Activated CD4-positive, alpha-beta T cell treated with anti-CD3 and anti-CD28 coated beads, Interleukin-2, amount 10 ng/mL, durations not matched to agents 7 days and 5 days (primary cell): ENCODE results near the gene SYNPO2L. TPM values are rescaled to one million over a fixed set of nuclear protein-coding genes. Genes with fewer than 3 reads are reported as not detected.
A peak's percentile ranks its signal among the peaks of the same experiment; 100 is the strongest.

ENCODE experiments used
- CTCF ChIA-PET: fragments of 350-600 bp; sonication (Branson Sonifier 250); formaldehyde crosslinking; loops from one replicate; lab custom pipeline; 2021; ENCODE audit warnings: antibody characterized with exemption; lab: Charles Lee
- POLR2A ChIA-PET: fragments of 350-600 bp; sonication (Branson Sonifier 250); formaldehyde crosslinking; loops from one replicate; lab custom pipeline; 2021; ENCODE audit warnings: antibody characterized with exemption; lab: Charles Lee
- DNase-seq: peaks from one replicate; pipeline ENCODE4 v3.0.0-alpha.2; 2020
- H3K27ac Mint-ChIP-seq: one replicate; pipeline ENCODE4 v1.8.0; 2021; ENCODE audit warnings: mild to moderate bottlenecking, moderate library complexity, mixed read lengths
- H3K27me3 Mint-ChIP-seq: one replicate; pipeline ENCODE4 v1.8.0; 2021; ENCODE audit warnings: mixed read lengths
- H3K36me3 Mint-ChIP-seq: one replicate; pipeline ENCODE4 v1.8.0; 2021; ENCODE audit warnings: low read depth, mixed read lengths
- H3K4me1 Mint-ChIP-seq: one replicate; pipeline ENCODE4 v1.8.0; 2021; ENCODE audit warnings: mixed read lengths
- H3K4me3 Mint-ChIP-seq: one replicate; pipeline ENCODE4 v1.8.0; 2021; ENCODE audit warnings: mild to moderate bottlenecking, moderate library complexity, mixed read lengths
- H3K9me3 Mint-ChIP-seq: one replicate; pipeline ENCODE4 v1.8.0; 2021; ENCODE audit warnings: mixed read lengths
- total RNA-seq, 2 experiments: library from RNA; stranded (reverse); gene quantifications; one replicate each; pipeline ENCODE4 v1.2.3, GENCODE V29; 2021

Gene SYNPO2L
- total RNA-seq, 2 experiments from 2014 or later = not detected

DNA sequence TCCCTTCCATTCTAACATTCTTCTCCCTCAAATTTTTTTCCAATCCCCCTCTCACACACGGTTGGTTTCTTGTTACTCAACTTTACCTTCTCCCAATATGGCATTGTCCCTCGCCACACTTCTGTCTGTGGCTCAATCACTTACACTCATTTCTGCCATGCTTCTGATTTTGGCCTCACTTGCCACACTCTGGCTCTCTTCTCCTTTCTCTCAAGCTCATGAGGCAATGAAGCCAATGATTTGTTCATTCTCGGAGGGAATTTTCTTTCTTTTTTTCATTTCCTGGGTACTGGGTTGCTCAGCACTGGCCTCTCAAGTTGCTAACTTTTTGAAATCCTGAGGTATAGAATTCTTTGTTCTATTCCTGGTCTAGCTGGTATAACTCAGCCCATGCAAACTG is 10.6 kb downstream of the SYNPO2L start:
- no peaks in the 10 kb centered on the region for H3K36me3 Mint-ChIP-seq
- no peak for DNase-seq
- H3K9me3 Mint-ChIP-seq = no peaks in the 10 kb centered on the region
- H3K27me3 Mint-ChIP-seq = peaks cover 3% of the 10 kb centered on the region
- no peak overlapping the region for H3K27ac Mint-ChIP-seq
- no peak overlapping the region for H3K4me3 Mint-ChIP-seq
- H3K4me1 Mint-ChIP-seq = peaks cover 22% of the 10 kb centered on the region
- POLR2A ChIA-PET = interaction anchor here (0.6 kb wide), 1 partner anchor 49 kb away, joined by 3 read pairs; no protein-coding TSS in a partner anchor
- CTCF ChIA-PET = interaction anchor here (1.0 to 3.4 kb wide), 7 partner anchors 10 to 206 kb away, joined by 3 to 28 read pairs (median 4); no protein-coding TSS in a partner anchor

DNA sequence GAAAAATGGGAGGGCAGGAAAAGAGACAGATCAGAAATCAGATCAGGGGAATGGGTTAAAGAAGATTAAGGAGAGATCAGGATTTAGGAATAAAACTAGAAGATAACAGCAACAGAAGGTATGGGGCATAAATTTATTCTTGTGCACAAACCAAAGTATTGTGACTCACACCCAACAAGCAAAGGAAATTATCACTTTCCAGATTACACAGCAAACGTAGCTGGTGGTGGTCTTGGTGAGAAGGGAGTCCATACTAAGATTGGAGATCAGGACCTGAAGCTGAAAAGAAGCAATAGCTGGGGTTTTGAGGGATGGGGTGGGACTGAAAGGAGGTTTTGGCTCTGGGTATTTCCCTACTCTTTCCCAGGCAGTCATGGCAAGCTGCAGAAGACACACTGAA is 11.1 kb downstream of the SYNPO2L start:
- no peak for DNase-seq
- peaks cover 22% of the 10 kb centered on the region for H3K4me1 Mint-ChIP-seq
- H3K4me3 Mint-ChIP-seq = no peak overlapping the region
- H3K36me3 Mint-ChIP-seq = no peaks in the 10 kb centered on the region
- CTCF ChIA-PET = interaction anchor here (0.9 to 3.4 kb wide), 10 partner anchors 9 to 206 kb away, joined by 3 to 28 read pairs (median 4); no protein-coding TSS in a partner anchor
- no peaks in the 10 kb centered on the region for H3K9me3 Mint-ChIP-seq
- POLR2A ChIA-PET = interaction anchor here (0.6 kb wide), 1 partner anchor 48 kb away, joined by 3 read pairs; no protein-coding TSS in a partner anchor
- peaks cover 4% of the 10 kb centered on the region for H3K27me3 Mint-ChIP-seq
- no peak overlapping the region for H3K27ac Mint-ChIP-seq

DNA sequence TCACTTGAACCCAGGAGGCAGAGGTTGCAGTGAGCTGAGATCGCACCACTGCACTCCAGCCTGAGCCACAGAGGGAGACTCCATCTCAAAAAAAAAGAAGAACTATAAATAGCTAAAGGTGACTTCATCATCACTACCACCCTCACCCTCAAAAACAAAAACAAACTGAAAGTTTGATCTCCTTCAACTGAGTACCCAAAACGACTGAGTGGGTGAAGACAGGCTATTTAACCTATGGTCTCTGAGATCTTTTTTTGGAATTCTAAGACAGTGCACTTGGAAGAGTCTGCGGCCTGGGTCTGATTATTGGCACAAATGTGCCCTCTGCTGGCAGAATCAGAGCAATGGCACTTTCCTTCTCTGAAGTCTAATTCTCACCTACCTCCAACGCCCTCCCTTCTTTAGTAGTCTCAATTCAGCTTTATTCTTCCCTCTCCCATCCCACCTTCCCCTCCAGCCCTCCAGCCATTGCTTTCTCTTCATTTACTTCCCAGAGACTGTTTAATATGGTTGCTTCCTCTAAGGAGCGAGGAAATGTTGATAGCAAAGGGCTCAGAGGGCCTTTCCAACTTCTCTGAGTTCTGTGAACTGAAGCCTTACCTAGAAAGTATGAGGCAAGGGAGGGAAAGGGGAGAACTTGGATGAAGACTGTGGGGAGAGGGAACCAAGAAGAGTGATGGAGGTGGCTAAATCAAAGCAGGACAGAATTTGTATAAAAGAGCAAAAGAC is 11.7 kb downstream of the SYNPO2L start:
- ChIA-PET POLR2A (interaction anchor here (0.7 kb wide), 1 partner anchor 386 kb away, joined by 6 read pairs; no protein-coding TSS in a partner anchor), CTCF (interaction anchor here (0.5 to 3.4 kb wide), 18 partner anchors 9 to 381 kb away, joined by 3 to 28 read pairs (median 3); no protein-coding TSS in a partner anchor)
- Mint-ChIP-seq H3K27ac (no peak overlapping the region), H3K36me3 (no peaks in the 10 kb centered on the region), H3K27me3 (peaks cover 5% of the 10 kb centered on the region), H3K4me1 (peaks cover 22% of the 10 kb centered on the region), H3K4me3 (no peak overlapping the region), H3K9me3 (no peaks in the 10 kb centered on the region)
- peak; percentile 63 for DNase-seq

DNA sequence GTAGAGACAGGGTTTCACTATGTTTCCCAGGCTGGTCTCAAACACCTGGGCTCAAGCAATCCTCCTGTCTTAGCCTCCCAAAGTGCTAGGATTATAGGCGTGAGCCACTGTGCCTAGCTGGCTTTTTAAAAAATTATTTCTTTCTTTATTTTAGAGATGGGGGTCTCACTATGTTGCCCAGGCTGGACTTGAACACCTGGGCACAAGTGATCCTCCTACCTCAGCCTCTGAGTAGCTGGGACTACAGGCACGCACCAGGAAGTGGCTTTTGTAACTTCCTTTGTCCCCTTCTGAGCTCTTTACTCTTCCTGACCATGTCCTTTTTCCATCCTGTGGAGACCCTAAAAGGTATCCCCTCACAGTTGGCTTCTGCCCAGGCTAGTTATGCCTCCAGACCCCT is 12.5 kb downstream of the SYNPO2L start:
- DNase-seq = no peak
- Mint-ChIP-seq H3K4me3 (no peak overlapping the region), H3K4me1 (peaks cover 20% of the 10 kb centered on the region), H3K36me3 (no peaks in the 10 kb centered on the region), H3K9me3 (no peaks in the 10 kb centered on the region), H3K27ac (no peak overlapping the region), H3K27me3 (peaks cover 5% of the 10 kb centered on the region)
- ChIA-PET POLR2A (no interaction called here), CTCF (interaction anchor here (0.5 to 3.4 kb wide), 16 partner anchors 10 to 380 kb away, joined by 3 to 28 read pairs (median 4); no protein-coding TSS in a partner anchor)

DNA sequence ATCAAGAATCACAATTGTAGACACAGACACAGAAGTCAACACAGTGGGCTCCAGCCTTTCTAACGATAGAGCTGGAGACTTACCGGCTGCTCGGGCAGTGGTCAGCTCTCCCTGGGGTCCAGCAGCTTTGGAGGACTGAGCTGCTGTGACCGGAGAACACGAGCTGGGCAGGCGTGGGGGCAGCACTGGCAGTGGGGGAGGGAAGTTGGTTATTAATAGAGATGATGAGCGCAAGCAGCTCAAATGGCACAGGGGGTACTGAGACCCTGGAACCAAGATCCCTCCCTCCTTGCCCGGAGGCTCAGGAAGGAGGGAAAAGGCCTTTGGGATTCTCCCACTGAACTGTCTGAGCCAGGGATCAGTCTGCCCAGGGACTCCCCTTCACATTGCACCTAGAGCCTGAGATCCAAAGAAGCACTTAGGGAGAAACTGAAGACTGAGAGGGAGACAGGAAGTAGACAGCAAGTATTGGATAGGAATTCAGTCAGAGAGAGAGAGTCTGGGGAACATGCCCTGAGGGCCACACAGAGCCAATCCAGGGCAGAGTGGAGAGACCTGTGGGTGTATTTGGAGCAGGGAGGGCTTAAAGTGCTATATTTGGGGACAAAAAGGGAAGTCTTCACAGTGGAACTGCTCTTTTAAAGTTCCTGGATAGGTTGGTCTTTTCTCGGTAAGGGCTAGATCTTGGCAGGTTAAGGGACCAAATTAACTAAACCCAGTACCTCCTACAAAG is 14.3 kb downstream of the SYNPO2L start, which contains the start of gene MYOZ1:
Gene MYOZ1, minus strand, starts transcription at position 147 of the 733 bp plus-strand sequence. CDS start 1,457 bp downstream, outside the sequence.
- H3K9me3 Mint-ChIP-seq = no peaks in the 10 kb centered on the region
- no peaks in the 10 kb centered on the region for H3K36me3 Mint-ChIP-seq
- POLR2A ChIA-PET = no interaction called here
- DNase-seq = no peak
- no peak within 1 kb of the TSS for H3K4me3 Mint-ChIP-seq
- no peak within 1 kb of the TSS for H3K27ac Mint-ChIP-seq
- CTCF ChIA-PET = interaction anchor here (0.6 to 3.1 kb wide), 3 partner anchors 28 to 185 kb away, joined by 3 to 16 read pairs (median 3); no protein-coding TSS in a partner anchor
- peaks cover 5% of the 10 kb centered on the region for H3K27me3 Mint-ChIP-seq
- H3K4me1 Mint-ChIP-seq = peaks cover 18% of the 10 kb centered on the region

DNA sequence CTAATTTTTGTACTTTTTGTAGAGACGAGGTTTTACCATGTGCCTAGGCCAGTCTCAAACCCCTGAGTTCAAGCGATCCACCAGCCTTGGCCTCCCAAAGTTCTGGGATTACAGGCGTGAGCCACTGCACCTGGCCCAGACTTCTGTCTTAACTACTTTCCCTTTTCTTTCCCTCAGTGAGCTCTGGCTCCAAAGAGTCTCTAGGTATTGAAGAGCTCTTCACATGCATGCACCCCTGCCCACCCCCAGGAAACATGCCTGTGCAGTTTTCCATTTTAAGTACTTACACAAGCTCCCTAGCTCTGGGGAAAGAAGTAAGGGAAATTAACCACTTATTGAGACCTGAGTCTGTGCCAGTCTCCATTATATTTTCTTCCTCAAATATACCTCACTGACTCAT is 16.5 kb downstream of the SYNPO2L start:
- DNase-seq = no peak
- peaks cover 2% of the 10 kb centered on the region for H3K27me3 Mint-ChIP-seq
- no peak overlapping the region for H3K27ac Mint-ChIP-seq
- POLR2A ChIA-PET = no interaction called here
- H3K36me3 Mint-ChIP-seq = no peaks in the 10 kb centered on the region
- peaks cover 10% of the 10 kb centered on the region for H3K4me1 Mint-ChIP-seq
- H3K4me3 Mint-ChIP-seq = no peak overlapping the region
- H3K9me3 Mint-ChIP-seq = no peaks in the 10 kb centered on the region
- CTCF ChIA-PET = interaction anchor here (1.3 to 3.1 kb wide), 2 partner anchors 8 to 110 kb away, joined by 3 to 16 read pairs; no protein-coding TSS in a partner anchor

DNA sequence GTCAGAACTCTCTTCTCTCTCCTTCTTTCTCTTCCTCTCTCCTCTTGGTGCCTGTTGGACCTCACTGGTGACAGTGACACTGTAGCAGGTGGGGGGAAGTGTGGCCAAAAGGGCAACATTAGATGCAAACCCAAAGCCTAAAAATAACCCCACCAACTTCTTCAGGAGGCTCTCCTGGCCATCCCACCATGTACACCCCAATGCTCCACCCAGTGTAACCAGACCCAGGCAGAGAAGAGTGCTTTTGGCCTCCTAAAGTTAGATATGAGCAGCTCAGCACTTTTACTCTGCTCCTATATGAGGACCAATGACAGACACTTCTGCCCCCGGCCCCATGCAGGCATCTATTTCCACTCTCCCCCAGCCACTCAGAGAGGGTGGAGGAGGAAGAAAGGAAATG is 20.0 kb downstream of the SYNPO2L start:
- Mint-ChIP-seq H3K4me1 (no peaks in the 10 kb centered on the region), H3K27ac (no peak overlapping the region), H3K27me3 (peaks cover 2% of the 10 kb centered on the region), H3K4me3 (no peak overlapping the region), H3K36me3 (no peaks in the 10 kb centered on the region), H3K9me3 (no peaks in the 10 kb centered on the region)
- DNase-seq = no peak
- ChIA-PET POLR2A (no interaction called here), CTCF (interaction anchor here (0.7 to 1.2 kb wide), 3 partner anchors 9 to 169 kb away, joined by 3 to 5 read pairs (median 4); no protein-coding TSS in a partner anchor)

DNA sequence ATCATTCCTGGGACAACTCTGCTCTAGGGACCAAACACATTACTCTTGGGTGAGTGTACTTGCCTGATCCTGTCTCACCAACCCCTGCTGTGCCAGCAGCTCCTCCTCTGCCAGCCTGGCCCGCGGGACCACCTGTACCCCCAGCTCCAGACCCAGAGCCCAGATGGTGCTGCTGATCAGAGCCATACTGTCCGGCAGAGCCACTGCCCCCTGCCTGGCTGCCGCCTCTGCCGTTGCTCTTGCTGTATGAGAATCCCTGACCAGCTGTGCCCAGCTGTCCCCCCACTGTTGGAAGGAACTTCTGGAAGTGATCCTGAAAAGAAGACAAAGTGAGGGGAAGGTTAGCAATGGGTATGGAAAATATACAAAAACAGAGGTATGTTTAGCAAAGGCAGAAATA is 21.4 kb downstream of the SYNPO2L start:
- H3K4me3 Mint-ChIP-seq = no peak overlapping the region
- DNase-seq = no peak
- no peaks in the 10 kb centered on the region for H3K27me3 Mint-ChIP-seq
- no peaks in the 10 kb centered on the region for H3K4me1 Mint-ChIP-seq
- H3K27ac Mint-ChIP-seq = no peak overlapping the region
- POLR2A ChIA-PET = no interaction called here
- no peaks in the 10 kb centered on the region for H3K9me3 Mint-ChIP-seq
- CTCF ChIA-PET = no interaction called here
- no peaks in the 10 kb centered on the region for H3K36me3 Mint-ChIP-seq

DNA sequence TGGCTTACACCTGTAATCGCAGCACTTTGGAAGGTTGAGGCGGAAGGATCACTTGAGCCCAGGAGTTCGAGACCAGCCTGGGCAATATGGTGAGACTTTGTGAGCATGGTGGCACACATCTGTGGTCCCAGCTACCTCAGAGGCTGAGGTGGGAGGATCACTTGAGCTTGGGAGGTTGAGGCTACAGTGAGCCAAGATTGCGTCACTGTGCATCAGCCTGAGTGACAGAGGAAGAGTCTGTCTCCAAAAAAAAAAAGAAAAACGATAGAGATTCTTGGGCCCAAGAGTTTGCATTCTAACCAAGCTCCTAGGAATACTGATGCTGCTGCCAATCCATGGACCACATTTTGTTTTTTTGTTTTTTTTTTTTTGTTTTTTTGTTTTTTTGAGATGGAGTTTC is 26.7 kb downstream of the SYNPO2L start:
- Mint-ChIP-seq H3K4me1 (peaks cover 20% of the 10 kb centered on the region), H3K4me3 (no peak overlapping the region), H3K36me3 (peaks cover 3% of the 10 kb centered on the region), H3K27ac (no peak overlapping the region), H3K9me3 (no peaks in the 10 kb centered on the region), H3K27me3 (no peaks in the 10 kb centered on the region)
- CTCF ChIA-PET = no interaction called here
- POLR2A ChIA-PET = no interaction called here
- DNase-seq = no peak

DNA sequence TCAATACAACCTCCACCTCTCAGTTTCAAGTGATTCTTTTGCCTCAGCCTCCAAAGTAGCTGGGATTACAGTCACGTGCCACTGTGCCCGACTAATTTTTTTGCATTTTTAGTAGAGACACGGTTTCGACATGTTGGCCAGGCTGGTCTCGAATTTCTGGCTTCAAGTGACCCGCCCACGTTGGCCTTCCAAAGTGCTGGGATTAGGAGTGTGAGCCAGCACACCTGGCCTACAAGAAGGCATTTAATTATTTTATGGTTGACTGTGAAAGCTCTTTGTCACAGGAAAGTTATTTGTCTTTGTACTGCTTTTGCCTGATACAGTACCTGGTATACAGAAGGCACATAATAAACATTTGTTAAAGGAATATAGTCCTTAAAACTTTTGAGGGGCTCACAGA is 27.4 kb downstream of the SYNPO2L start:
- no peak for DNase-seq
- Mint-ChIP-seq H3K27me3 (no peaks in the 10 kb centered on the region), H3K4me1 (peaks cover 20% of the 10 kb centered on the region), H3K4me3 (no peak overlapping the region), H3K27ac (no peak overlapping the region), H3K9me3 (no peaks in the 10 kb centered on the region), H3K36me3 (peaks cover 3% of the 10 kb centered on the region)
- ChIA-PET POLR2A (no interaction called here), CTCF (interaction anchor here (0.6 kb wide), 1 partner anchor 90 kb away, joined by 4 read pairs; no protein-coding TSS in a partner anchor)

DNA sequence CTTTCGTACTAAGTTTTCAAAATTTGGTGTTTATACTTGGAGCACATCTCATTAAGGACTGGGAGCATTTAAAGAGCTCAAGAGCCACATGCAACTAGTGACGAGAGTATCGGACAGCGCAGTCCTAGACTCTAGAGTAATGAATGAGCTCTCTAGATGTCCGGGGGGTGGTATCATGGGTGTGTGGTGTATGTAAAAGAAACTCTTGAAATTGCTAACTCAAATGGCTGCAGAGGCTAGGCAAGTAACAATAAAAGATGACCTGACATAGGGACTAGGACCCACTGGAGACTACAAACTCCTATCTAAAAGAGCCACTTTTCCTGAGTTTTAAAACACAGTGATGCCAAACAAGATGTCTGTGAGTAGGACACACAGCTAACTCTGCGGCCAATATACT is 28.5 kb downstream of the SYNPO2L start:
- POLR2A ChIA-PET = no interaction called here
- CTCF ChIA-PET = interaction anchor here (0.6 to 0.9 kb wide), 3 partner anchors 8 to 1015 kb away, joined by 3 to 5 read pairs (median 3); no protein-coding TSS in a partner anchor
- Mint-ChIP-seq H3K27me3 (no peaks in the 10 kb centered on the region), H3K4me3 (peak overlapping the region; percentile 94), H3K9me3 (no peaks in the 10 kb centered on the region), H3K27ac (peak overlapping the region; percentile 48), H3K36me3 (peaks cover 3% of the 10 kb centered on the region), H3K4me1 (peaks cover 20% of the 10 kb centered on the region)
- no peak for DNase-seq
